SK-N-MC (cell line): ENCODE data around the gene TRIM27.

Experiments used
- EZH2 ChIP-seq: fragments of 200-600 bp; sonication (generic); IDR thresholded peaks from one replicate; pipeline ENCODE4 v1.6.1; 2017; ENCODE audit warnings: antibody characterized with exemption
- FOXP2 ChIP-seq: optimal IDR thresholded peaks from 2 replicates; pipeline ENCODE3; 2011; ENCODE audit warnings: mild to moderate bottlenecking, moderate library complexity; ENCODE audit not compliant: insufficient read depth; ENCODE audit errors: extremely low read length, control extremely low read depth
- POLR2AphosphoS5 ChIP-seq: IDR thresholded peaks from 2 replicates; pipeline ENCODE4 v1.6.1; 2012; ENCODE audit warnings: mild to moderate bottlenecking, low read depth, low read length, borderline replicate concordance

- no peak for TF ChIP-seq EZH2
- TF ChIP-seq POLR2AphosphoS5: no peak
- TF ChIP-seq FOXP2: no peak
These were observed 3.5 kb downstream of the TRIM27 start for GRCh38 chr6:28920281-28920680.
